Right lobe of liver (tissue), 6 donors: Measurements from ENCODE around the gene GALNT8. TPM values are rescaled to one million over a fixed set of nuclear protein-coding genes. Genes with fewer than 3 reads are reported as not detected.

Experiments
- ATAC-seq, 4 donors: fragments of 200-7000 bp; cut with Tn5 transposase; one replicate each; pipeline ENCODE4 v1.9.1; 2020; ENCODE audit warnings: mild to moderate bottlenecking in 4 of 4, moderate library complexity in 4 of 4
- DNase-seq, 3 donors: peaks; one replicate each; pipeline ENCODE4 v3.0.0-alpha.2; 2020
- H3K27ac ChIP-seq, 3 donors: fragments of 200-600 bp; one replicate each; pipeline ENCODE4 v1.8.0; 2022
- H3K27me3 ChIP-seq, 2 donors: fragments of 200-600 bp; one replicate each; pipeline ENCODE4 v1.8.0; 2022
- H3K36me3 ChIP-seq, 4 donors: fragments of 200-600 bp; sonication (generic) in 1 of 4; one replicate each; pipeline versions ENCODE4 v1.5.1 to v1.8.0; 2017 to 2022; ENCODE audit warnings: control low read depth in 1 of 4
- H3K4me1 ChIP-seq, 4 donors: fragments of 200-600 bp; sonication (generic) in 1 of 4; one replicate each; pipeline versions ENCODE4 v1.5.1 to v1.8.0; 2017 to 2022; ENCODE audit warnings: control low read depth in 1 of 4
- H3K4me3 ChIP-seq, 3 donors: fragments of 200-600 bp; one replicate each; pipeline ENCODE4 v1.8.0; 2022
- H3K9me3 ChIP-seq, 4 donors: fragments of 200-600 bp; sonication (generic) in 1 of 4; one replicate each; pipeline versions ENCODE4 v1.5.1 to v1.8.0; 2017 to 2022; ENCODE audit warnings: control low read depth in 1 of 4
- CTCF ChIP-seq, 4 donors: fragments of 200-600 bp in 3 of 4; fragments of 450-650 bp in 1 of 4; IDR thresholded peaks; one replicate each; pipeline versions ENCODE4 v1.5.1 to v1.8.0; 2016 to 2022; ENCODE audit warnings: antibody characterized with exemption in 4 of 4, mild to moderate bottlenecking in 2 of 4
- POLR2A ChIP-seq: fragments of 450-650 bp; IDR thresholded peaks from one replicate; pipeline ENCODE4 v1.6.1; 2017; ENCODE audit warnings: antibody characterized with exemption, mild to moderate bottlenecking
- WGBS: methylation state at CpG from one replicate; pipeline ENCODE4 v1.1.6; 2018; ENCODE audit warnings: low coverage, low lambda C conversion rate; ENCODE audit not compliant: insufficient coverage; ENCODE audit errors: missing lambda C conversion rate; 5-methylcytosine and 5-hydroxymethylcytosine counted together
- intact Hi-C, 2 donors: fragments of 100-400 bp; cut with DNase I; formaldehyde crosslinking; loops; one replicate each; pipeline versions ENCODE4 v1.11.2 to v1.14.1; 2022
- total RNA-seq, 6 experiments: library from RNA; depleted of rRNA in 2 of 6; stranded (reverse); fragments of >200 nt in 2 of 6; fragmentation: NEBNext Ultra II Directional in 3 of 6; extraction: Animal tissue kit (Norgen Biotek cat#: 25700) in 3 of 6; gene quantifications; one replicate each; pipeline versions ENCODE4 v1.1.0 to v1.2.4, GENCODE V29; 2016 to 2023
- donor health status: DM: no; HTN: yes; CAD: no.
- donor health status: DM: no; HTN: no; CAD: no.
- donor health status: DM: no; HTN: no; CAD: no.
- donor health status: DM: no; HTN: yes; CAD: no.
- donor health status: DM: no; HTN: yes; CAD: no.

The GALNT8 gene
- total RNA-seq, 6 experiments from 2014 or later: 0.09 to 0.37 (median 0.11) TPM; not detected in 2

- no peaks in the 10 kb centered on the region for H3K36me3 ChIP-seq
- DNase-seq (no peak), ATAC-seq (no peak)
- no peaks in the 10 kb centered on the region for H3K27me3 ChIP-seq
- WGBS: 36% methylated on average over 4 of the region's 4 CpGs
- H3K4me3 ChIP-seq: no peak overlapping the region
- H3K9me3 ChIP-seq: no peaks in the 10 kb centered on the region
- H3K27ac ChIP-seq: no peak overlapping the region
- TF ChIP-seq CTCF (IDR thresholded peaks at IDR 0.05): no peak
- intact Hi-C loops: no loop called here
- no peaks in the 10 kb centered on the region for H3K4me1 ChIP-seq
Measured at GRCh38 chr12:4775936-4776335, 55.7 kb downstream of the GALNT8 start.

DNA sequence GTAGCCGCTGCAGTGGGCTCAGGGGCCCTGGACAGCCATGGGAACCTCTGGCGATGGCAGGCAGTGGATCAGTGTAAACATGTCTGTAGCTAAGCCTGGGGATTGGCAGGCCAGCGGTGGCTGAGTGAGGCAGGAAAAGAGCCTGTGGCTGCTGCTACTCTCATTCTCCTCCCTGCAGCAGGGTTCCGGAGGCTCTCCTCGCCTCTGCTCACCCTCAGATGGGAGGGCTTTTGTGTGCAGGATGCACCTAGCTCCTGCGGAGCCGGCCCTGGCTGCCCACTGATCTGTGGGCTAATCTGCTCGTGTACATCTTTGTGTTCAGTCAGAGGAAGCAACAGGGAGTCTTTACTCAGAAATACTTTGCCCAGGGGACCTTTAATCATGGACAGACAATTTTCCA is 59.5 kb downstream of the GALNT8 start:
- no peak for TF ChIP-seq CTCF (IDR thresholded peaks at IDR 0.05)
- intact Hi-C loops: no loop called here
- Histone ChIP-seq H3K27ac (no peak overlapping the region), H3K4me3 (no peak overlapping the region), H3K27me3 (no peaks in the 10 kb centered on the region), H3K36me3 (no peaks in the 10 kb centered on the region), H3K9me3 (no peaks in the 10 kb centered on the region), H3K4me1 (no peaks in the 10 kb centered on the region)
- DNase-seq (no peak), ATAC-seq (peak in 1 of 4 donors; percentile 10)
- WGBS: no CpG with 5 or more reads among the region's 8 CpGs

DNA sequence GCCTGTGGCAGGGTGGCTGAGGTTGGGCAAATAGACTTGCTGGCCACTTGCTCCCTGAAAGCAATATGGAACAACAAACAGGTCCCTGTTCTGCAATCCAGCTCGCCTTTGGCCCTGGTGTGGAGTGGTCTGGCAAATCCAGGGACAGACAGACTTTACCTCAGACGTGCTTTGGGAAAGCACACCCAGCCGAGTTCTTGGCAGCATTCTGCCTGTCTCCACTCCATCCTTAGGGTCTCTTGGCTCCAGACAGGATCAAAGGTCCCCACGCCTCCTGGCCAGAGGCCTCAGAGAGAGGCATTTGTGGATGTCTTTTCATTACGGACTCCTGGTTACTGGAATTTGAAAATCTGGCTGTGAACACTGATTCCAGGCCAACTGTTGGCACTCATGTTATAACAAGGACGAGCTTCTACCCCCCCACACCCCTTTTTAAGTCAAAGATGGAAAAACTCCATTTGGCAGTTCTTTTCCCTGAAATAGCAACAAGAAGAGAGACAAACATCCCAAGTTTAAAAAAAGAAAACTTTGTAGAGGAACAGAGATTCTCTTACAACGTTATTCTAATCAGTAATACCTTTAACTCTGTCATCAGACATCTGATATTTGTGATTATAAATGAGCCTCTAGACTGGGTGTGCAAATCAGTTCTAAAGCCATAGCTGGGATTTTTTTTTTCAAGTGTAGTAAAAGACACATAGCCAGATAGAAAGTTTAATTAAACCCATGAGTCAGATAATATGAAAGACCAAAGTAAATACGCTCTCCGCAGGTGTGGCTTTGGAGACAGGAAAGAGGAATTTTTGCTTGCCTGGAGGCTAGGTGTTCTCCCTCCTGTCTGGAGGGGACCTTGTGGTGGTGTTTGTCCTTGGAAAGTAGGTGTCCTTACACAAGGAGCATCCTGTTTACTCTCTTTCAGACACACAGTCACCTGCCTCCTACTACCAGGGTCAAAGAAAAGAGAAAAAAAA is 60.7 kb downstream of the GALNT8 start:
- 47% methylated on average over 6 of the region's 9 CpGs for WGBS
- ATAC-seq (peak in 1 of 4 donors; percentile 10), DNase-seq (no peak)
- H3K4me1 ChIP-seq: no peaks in the 10 kb centered on the region
- no peaks in the 10 kb centered on the region for H3K27me3 ChIP-seq
- TF ChIP-seq CTCF (IDR thresholded peaks at IDR 0.05) (no peak), POLR2A (no peak)
- H3K4me3 ChIP-seq: no peak overlapping the region
- intact Hi-C loops: no loop called here
- no peak overlapping the region for H3K27ac ChIP-seq
- H3K9me3 ChIP-seq: no peaks in the 10 kb centered on the region
- H3K36me3 ChIP-seq: no peaks in the 10 kb centered on the region

DNA sequence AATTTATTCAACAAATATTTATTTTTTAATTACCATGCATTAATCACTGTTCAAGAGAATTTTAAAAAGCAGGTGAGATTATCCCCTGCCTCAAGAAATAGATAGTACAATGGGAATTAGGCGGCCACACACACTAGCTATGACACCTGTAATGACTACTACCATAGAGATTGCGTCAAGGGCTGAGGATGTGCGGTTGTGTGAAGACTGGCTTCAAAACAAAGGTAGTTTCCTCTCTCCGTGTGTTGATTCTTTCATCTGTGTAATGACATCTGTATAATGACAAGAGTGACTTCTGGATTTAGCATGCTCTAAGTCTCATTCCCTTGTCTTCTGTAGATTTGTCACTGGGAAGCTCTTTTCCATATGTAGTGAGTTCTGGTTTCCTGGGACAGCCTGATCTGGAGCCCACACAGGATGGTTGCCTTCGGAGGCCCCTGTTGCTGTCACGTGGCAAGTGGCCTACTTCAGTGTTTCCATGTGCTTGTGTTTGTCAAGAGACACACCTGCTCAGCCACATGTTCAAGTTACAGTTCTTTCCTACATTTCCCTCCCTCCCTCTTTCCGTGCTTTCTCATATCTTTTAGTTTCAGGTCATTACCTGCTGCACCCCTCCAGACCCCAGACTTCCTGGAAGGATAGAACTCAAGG is 64.3 kb downstream of the GALNT8 start:
- intact Hi-C loops: no loop called here
- Histone ChIP-seq H3K4me1 (no peaks in the 10 kb centered on the region), H3K36me3 (no peaks in the 10 kb centered on the region), H3K27me3 (no peaks in the 10 kb centered on the region), H3K9me3 (no peaks in the 10 kb centered on the region), H3K4me3 (no peak overlapping the region), H3K27ac (no peak overlapping the region)
- DNase-seq: no peak
- ATAC-seq: no peak
- 72% methylated on average over 7 of the region's 7 CpGs for WGBS
- TF ChIP-seq POLR2A (no peak), CTCF (IDR thresholded peaks at IDR 0.05) (no peak)
